HEK293 (cell line): ENCODE measurements around the gene LITAFD.

Experiments used
- ZNF146 ChIP-seq: fragments of 450-650 bp; formaldehyde crosslinking; IDR thresholded peaks from 2 replicates; pipeline ENCODE4 v1.5.1; 2016; ENCODE audit warnings: missing biosample characterization, missing genetic modification characterization
- ZSCAN4 ChIP-seq: fragments of 450-650 bp; formaldehyde crosslinking; IDR thresholded peaks from 2 replicates; pipeline ENCODE4 v1.5.1; 2017; ENCODE audit warnings: missing biosample characterization, missing genetic modification characterization
- TF ChIP-seq, protein P1 (sequence below): fragments of 450-650 bp; IDR thresholded peaks from 2 replicates; pipeline ENCODE4 v1.5.1; 2018; ENCODE audit warnings: missing biosample characterization, mild to moderate bottlenecking, missing genetic modification characterization
- TF ChIP-seq, protein P2 (sequence below): fragments of 450-650 bp; formaldehyde crosslinking; IDR thresholded peaks from 2 replicates; pipeline ENCODE4 v1.5.1; 2016; ENCODE audit warnings: missing biosample characterization, missing genetic modification characterization, low read depth

GRCh38 chr16:8863594-8864424 is 18.3 kb upstream of the LITAFD start:
- TF ChIP-seq ZSCAN4 (tag by site-specific recombination): no peak
- TF ChIP-seq ZNF146 (tag by site-specific recombination): no peak
- TF ChIP-seq, protein P1, sequence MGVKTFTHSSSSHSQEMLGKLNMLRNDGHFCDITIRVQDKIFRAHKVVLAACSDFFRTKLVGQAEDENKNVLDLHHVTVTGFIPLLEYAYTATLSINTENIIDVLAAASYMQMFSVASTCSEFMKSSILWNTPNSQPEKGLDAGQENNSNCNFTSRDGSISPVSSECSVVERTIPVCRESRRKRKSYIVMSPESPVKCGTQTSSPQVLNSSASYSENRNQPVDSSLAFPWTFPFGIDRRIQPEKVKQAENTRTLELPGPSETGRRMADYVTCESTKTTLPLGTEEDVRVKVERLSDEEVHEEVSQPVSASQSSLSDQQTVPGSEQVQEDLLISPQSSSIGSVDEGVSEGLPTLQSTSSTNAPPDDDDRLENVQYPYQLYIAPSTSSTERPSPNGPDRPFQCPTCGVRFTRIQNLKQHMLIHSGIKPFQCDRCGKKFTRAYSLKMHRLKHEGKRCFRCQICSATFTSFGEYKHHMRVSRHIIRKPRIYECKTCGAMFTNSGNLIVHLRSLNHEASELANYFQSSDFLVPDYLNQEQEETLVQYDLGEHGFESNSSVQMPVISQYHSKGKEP (tag by site-specific recombination): no peak
- TF ChIP-seq, protein P2, sequence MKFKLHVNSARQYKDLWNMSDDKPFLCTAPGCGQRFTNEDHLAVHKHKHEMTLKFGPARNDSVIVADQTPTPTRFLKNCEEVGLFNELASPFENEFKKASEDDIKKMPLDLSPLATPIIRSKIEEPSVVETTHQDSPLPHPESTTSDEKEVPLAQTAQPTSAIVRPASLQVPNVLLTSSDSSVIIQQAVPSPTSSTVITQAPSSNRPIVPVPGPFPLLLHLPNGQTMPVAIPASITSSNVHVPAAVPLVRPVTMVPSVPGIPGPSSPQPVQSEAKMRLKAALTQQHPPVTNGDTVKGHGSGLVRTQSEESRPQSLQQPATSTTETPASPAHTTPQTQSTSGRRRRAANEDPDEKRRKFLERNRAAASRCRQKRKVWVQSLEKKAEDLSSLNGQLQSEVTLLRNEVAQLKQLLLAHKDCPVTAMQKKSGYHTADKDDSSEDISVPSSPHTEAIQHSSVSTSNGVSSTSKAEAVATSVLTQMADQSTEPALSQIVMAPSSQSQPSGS (tag by site-specific recombination): no peak
